Measurements from ENCODE around the gene TEN1.

- TF ChIP-seq POLR2A (IDR thresholded peaks at IDR 0.05; ENCODE audit: low read length) (no peak), GATA1 (IDR thresholded peaks at IDR 0.05; ENCODE audit: low read depth, low read length) (no peak)
These were observed 70.9 kb downstream of the TEN1 start for GRCh38 chr17:76049836-76050537.
